NCI-H446 treated with DMSO at 0.1 percent for 48 hours (cell line): ENCODE data around the gene ZNF549.
A peak's percentile ranks its signal among the peaks of the same experiment; 100 is the strongest.

ENCODE experiments used
- DNase-seq: peaks from one replicate; lab custom pipeline; 2025; lab: John Stamatoyannopoulos, UW

Gene ZNF549

DNA sequence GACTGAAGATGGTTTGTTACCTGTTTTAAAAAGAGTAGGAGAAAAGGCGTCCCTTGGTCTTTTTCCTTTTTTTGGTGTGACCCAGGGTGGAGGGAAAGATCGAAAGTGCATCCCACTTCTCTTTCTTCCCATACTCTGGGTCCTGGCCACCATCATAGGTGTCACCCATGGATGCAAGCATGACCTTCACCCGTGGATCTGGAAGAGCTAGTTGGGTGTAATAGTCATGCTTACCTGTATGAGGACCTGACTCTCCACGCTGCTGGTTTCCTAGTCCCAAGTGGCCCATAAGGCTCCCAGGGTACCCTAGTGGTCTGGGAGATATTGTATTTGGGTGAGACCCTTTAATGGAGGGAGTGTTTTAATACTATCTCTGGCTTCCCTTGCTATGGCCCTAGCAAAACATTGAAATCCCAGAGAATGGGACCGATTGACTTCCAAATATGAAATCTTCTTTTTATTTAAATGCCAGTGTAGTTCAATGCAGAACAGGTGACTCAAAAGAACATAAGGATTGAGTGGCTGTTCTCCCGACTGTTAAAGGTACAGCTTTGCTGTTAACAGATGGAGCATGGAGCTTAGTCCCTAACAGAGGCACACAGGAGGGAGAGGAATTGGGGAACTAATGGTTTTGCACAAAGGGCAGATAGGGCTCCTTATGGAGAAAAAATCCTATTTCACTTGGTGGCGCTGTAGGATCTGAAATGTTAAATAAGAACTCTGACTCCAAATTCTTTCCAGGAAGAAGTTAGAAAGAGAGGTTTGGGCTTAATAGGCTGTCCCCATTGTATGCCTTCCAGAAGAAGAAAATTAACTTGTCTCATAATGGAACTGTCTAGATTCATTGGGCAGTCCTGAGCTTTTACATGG lies 39.5 kb downstream of the ZNF549 start:
- DNase-seq = no peak

DNA sequence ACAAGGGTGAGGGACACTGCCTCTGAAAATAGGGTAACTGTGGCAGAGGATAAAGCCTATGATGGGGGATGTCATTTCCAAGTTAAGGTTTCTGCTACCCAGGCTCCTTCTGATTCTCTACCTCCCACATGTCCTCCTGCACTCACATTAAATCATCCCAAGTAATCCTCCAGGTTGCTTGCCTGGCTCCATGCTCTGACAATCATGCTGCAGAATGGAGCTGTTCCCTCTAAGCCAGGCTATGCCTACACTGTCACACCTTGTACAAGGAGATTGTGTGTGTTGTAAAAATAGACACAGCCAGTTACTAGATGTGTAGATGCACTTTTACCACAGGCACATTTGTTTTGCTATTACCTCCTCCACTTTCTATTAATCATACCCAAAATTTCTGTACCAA lies 43.6 kb downstream of the ZNF549 start:
- DNase-seq = no peak

DNA sequence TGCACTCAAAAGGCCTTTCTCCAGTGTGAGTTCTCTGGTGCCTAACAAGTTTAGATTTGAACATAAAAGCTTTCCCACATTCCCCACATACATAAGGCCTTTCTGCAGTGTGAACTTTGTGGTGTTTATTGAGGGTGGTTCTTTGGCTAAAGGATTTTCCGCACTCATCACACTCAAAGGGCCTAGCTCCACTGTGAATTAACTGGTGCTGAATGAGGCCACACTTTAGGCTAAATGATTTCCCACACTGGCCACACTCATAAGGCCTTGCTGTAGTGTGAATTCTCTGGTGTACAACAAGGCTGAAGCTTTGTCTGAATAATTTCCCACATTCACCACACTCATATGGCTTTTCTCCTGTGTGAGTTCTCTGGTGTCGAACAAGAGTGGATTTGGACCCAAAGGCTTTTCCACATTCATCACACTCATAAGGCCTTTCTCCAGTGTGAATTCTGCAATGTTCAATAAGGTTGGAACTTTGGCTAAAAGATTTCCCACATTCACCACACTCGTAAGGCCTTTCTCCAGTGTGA lies 45.3 kb downstream of the ZNF549 start:
- no peak for DNase-seq

DNA sequence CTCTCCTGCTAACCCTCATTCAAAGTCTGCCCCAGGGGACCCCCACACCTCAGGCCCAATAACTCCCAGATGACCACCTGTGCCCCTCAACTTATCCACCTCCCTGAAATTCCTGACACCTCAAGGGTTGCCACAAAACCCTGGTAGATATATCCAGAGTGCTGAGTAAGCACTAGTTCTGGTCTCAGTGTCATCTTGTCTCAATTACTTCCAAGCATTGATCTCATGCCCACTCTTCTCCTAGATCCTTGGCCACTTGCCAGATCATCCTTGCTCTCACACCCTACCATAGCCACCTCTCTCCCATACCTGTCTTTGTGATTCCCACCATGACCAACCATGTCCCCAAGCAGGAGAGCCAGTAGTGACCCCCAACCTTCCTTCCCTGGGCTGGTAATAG lies 49.5 kb downstream of the ZNF549 start:
- DNase-seq = no peak

DNA sequence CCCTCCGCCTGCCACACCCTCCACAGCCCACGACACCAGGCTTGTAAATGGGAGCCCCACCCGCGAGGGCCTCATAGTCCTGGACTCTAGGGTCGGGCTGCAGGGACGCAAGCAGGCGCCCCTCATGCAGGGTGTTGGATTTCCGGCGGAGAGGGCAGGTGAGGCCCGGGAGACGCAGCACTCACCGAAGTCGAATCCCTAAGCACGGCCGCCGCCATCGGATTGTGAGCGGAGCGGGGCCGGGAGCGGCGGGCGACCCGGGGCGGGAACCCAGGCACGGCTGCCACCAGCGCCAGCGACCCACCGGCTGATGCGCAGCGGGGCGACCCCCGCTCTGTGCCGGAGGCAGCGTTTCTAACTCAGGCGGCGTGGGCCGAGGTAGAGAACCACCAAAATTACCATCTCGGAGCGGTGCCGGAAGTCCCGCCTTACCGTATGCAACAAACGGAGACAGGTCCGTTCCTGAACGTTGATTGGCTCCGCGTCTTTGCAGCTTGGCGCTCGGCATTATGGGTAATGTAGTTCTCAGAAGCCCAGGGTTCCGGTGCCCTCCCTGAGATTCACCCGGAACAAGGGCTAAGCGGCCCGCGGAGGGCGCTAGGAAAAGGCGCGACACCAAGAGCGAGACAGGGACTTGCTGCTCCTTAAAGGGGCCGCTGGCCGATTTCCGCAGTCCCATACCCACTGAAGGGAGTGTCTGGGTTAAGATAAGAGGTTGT lies 51.5 kb downstream of the ZNF549 start, which contains the start of gene ZNF416:
Gene ZNF416 (minus strand): TSS at position 425 of the 719 bp plus-strand sequence. CDS start 207 bp downstream, at position 218.
- DNase-seq = peak; percentile 94

DNA sequence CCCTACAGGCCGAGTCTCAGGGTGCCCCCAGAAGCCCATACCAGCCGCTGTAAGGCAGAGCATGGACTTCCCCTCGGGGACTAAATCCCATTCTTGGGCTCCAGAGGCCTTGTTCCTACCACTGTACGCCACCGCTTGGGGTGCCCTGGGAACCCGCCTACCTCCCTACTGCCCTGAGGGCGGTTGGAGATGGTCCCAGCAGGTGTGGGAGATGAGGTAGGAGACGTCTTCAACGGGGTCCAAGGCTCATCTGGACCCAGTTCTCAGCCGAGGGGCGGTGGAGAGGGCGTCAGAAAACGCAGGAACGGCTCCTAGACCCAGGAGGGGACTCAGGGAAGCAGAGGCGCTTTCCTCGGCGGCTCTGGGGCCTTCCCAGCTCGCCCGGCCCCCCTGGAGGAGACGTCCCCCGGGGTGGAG lies 56.0 kb downstream of the ZNF549 start:
- DNase-seq = no peak

DNA sequence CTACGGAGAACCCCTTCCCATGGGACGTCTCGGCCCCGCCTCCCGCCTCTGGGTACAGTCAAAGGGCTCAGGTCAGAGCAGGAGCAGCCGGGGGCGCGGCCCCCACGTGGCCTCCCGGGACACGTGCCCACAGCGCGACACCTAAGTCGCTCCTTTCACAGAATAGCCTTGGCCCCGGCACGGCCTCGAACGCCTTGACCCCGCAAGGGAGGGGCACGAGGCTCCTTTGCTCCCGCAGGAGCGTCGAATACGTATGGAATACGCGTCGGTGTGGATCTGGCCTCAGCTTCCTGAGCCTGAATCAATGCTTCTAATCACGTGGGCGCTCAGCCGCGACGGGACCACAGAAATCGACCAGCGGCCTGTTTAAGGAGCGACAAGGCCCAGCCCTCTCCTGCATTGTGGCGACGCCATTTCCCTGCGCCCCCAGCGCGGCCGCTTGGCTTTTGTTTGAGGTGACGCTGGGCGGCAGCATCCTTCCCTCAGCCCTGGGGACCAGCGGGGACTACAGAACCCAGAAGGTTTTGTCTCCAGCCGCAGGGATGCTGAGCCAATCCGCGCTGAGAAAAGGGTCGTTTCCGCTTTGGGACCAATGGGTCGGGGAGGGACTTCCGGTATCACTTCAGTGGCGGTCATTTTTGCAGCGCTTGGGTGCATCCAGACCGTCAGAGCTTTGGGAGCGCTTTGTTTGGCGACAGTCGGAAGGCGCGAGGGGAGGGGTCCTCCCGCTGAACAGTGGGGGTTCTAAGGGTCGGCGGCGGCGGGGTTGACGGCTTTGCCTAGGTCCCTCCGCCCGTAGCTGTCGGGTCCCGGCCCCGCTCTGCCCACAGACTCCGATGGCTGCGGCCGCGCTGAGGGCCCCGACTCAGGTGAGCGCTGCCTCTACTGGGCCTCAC lies 56.6 kb downstream of the ZNF549 start, which contains the start of gene ZIK1:
Gene ZIK1 (plus strand): TSS at position 625 of the 896 bp plus-strand sequence. CDS start 212 bp downstream, at position 837.
- DNase-seq = peak; percentile 17

DNA sequence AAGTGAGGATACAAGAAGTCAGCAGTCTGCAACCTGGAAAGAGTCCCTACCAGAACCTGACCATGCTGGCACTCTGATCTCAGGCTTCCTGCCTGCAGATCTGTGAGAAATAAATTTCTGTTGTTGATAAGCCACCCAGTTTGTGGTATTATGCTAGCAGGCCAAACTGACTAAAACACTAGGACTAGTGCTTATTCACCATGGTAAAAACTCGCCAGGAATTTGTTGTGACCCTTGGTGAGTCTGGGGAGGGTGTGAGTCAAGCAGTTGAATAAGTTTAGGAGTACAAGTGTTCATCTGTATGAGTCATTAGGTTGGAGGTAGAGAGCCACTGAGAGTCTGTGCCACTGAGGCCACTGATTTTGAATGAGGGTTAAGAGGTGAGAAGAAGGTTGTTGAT lies 60.4 kb downstream of the ZNF549 start:
- DNase-seq = no peak

DNA sequence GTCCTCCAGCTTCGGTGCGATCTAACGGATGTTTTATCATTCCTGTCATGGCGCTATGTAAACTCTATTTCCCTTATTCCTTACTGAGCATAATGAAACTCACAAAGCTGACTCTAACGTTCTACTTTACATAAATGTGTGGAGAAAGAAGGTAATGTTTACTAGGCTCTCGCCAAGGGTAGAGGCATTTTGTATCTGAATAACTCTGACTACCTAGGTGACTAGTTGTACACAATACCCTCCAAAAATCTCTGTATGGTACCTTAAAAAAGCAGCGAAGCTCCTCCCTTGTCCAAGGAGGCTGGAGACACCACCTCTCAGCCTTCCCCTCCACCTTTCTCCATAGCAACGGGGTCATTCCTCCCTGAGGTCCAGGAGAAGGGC lies 72.2 kb downstream of the ZNF549 start:
- no peak for DNase-seq

DNA sequence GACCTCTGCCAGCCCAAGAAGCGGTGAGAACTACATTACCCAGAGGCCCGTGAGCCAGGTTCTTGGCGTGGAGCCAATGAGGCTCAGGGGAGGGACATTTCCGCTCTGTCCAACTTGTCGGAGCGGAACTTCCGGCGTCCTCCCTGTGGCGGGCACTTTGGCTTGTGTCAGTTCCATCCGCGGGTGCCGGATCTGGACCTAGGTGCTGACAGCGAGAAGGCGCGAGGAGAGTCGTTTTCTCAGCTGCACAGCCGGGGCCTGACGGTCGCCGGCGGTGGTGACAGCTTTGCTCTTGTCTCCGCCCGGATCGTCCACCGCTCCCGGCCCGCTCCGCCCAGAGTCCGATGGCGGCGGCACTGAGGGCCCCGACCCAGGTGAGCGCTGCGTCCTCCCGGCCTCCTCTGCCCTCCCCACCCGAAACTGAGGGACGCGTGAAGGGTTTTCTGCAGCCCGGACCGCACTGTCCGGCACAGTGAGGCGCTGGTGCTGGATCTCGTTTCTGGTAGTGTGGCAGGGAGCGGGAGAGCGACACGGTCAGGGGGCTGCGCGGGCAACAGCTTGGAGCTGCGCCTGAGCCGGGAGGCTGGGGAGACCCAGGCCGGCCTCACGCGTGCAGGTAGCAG lies 72.7 kb downstream of the ZNF549 start, which contains the start of gene ZNF530:
Gene ZNF530 (plus strand): TSS at position 125 of the 623 bp plus-strand sequence. CDS start 4,461 bp downstream, outside the sequence.
- peak; percentile 73 for DNase-seq

DNA sequence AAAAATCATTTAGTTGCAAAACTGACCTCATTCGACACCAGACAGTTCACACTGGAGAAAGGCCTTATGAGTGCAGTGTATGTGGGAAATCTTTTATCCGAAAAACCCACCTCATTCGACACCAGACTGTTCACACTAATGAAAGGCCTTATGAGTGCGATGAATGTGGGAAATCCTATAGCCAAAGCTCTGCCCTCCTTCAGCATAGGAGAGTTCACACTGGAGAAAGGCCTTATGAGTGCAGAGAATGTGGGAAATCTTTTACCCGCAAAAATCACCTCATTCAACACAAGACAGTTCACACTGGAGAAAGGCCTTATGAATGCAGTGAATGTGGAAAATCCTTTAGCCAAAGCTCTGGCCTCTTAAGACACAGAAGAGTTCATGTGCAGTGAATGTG lies 79.8 kb downstream of the ZNF549 start:
- no peak for DNase-seq
